Measurements from ENCODE around the gene ANKRD6. TPM values are rescaled to one million over a fixed set of nuclear protein-coding genes. Genes with fewer than 3 reads are reported as not detected.
A peak's percentile ranks its signal among the peaks of the same experiment; 100 is the strongest.

Gene ANKRD6
- total and polyA plus RNA-seq, 3 experiments from 2014 or later = 2.8 to 3.4 (median 3.0) TPM

DNA sequence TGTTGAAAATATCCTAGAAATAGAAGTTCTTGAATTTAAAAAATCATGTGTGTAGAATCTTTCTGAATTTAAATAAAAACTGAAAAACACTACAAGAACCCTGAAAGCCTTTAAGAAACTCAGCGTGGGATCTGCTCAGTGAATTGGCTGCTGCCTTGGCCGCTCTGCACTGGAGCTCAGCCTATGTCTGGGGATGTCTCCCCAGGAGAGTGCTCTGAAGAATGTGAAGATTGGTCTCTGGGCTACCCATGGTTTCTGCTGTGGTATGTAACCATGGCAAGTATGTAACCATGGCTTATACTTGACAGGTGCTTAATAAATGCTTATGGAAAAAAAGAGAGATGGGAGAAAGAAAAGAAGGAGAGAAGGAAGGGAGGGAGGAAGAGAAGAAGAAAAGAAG, 17.8 kb upstream of the ANKRD6 start:
- Mint-ChIP-seq H3K36me3 (peaks cover 0 to 8% (median 4%) of the 10 kb centered on the region in 3 donors), H3K4me3 (no peak overlapping the region), H3K27me3 (peaks cover 34 to 45% of the 10 kb centered on the region in 2 donors), H3K9me3 (no peaks in the 10 kb centered on the region), H3K27ac (no peak overlapping the region), H3K4me1 (peaks cover 10 to 21% (median 14%) of the 10 kb centered on the region in 3 donors)
- Histone ChIP-seq H3K27me3 (ENCODE audit: insufficient read depth, low read length, poor library complexity, severe bottlenecking) (peaks cover 4% of the 10 kb centered on the region), H3K9me3 (ENCODE audit: low read length) (no peaks in the 10 kb centered on the region), H3K4me3 (ENCODE audit: low read length) (no peak overlapping the region), H3K4me1 (ENCODE audit: insufficient read depth, low read length) (peaks cover 20% of the 10 kb centered on the region), H3K36me3 (ENCODE audit: insufficient read depth, low read length) (no peaks in the 10 kb centered on the region), H3K27ac (ENCODE audit: low read depth, low read length) (no peak overlapping the region)
- POLR2A ChIA-PET = no interaction called here
- CTCF ChIA-PET = interaction anchor here (1.4 to 1.9 kb wide), 2 partner anchors 17 to 43 kb away, joined by 6 to 7 read pairs; partner anchors contain the start of gene ANKRD6
- DNase-seq = no peak

DNA sequence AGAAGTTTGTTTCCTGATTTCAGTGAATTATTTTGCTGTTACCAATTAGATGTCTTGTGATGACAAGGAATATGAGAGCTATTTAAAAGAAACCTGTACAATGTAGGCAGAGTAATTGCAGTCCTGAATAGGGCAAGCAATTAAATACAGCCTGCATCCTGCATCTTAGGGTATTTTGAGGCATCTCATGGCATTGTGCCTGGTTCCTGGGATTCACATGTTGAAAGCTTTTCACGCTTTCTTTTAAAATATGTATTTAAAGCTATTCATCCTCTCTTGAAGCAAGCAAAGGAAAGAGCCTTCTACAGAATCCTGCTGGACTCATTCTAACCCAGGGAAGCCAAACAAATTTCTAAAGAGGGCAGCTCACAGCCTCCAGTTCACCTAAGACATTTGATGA, 16.2 kb upstream of the ANKRD6 start:
- CTCF ChIA-PET = interaction anchor here (1.4 to 1.9 kb wide), 4 partner anchors 14 to 45 kb away, joined by 4 to 7 read pairs (median 4); partner anchors contain the start of gene ANKRD6
- POLR2A ChIA-PET = no interaction called here

DNA sequence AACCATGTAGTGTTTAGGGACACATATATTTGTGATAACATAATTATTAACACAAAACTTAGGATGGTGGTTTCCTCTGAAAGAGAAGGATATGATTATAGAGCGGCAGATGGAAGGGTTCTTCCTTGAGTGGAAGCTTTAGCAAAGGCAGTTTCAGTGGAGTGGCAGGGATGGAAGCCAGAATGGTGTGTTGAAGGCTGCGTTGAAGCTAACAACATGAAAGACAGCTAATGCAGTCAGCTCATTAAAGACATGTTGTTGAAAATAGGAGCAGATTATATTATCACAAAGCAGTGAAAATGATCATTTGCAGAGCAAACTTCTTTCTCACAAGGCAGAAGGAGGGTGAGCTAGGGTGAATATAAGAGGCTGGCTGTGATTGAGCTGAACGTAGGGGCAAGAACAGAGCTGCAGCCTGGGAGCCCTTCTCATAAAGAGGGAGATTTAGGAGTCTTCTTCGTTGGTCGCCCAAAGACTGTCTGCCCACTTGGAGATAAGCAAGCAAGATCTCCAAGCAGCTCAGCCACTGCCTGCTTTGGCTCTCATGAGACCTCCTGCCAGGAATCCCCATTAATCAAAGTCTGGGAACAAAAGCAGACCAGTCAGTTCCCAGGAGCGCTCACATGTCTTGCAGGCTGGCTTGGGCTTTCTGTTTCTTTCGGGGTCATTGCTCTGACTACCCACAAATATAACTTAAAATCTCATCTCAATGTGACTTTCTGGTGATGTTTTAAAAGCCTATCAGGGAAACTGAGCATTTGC, 2.6 kb upstream of the ANKRD6 start:
- peaks cover 5 to 9% of the 10 kb centered on the region in 2 donors for H3K27me3 Mint-ChIP-seq
- H3K9me3 Mint-ChIP-seq = no peaks in the 10 kb centered on the region
- H3K4me1 Mint-ChIP-seq = peaks cover 19 to 25% (median 20%) of the 10 kb centered on the region in 3 donors
- H3K9me3 ChIP-seq (ENCODE audit: low read length) = no peaks in the 10 kb centered on the region
- DNase-seq = no peak
- no peaks in the 10 kb centered on the region for H3K27me3 ChIP-seq (ENCODE audit: insufficient read depth, low read length, poor library complexity, severe bottlenecking)
- no peak overlapping the region for H3K27ac Mint-ChIP-seq
- ChIA-PET CTCF (interaction anchor here (1.1 to 3.6 kb wide), 6 partner anchors 13 to 184 kb away, joined by 3 to 70 read pairs (median 4); no protein-coding TSS in a partner anchor), POLR2A (no interaction called here)
- no peak overlapping the region for H3K27ac ChIP-seq (ENCODE audit: low read depth, low read length)
- H3K4me3 Mint-ChIP-seq = peak overlapping the region in 1 of 7 donors; percentile 12
- H3K36me3 Mint-ChIP-seq = peaks cover 0 to 3% (median 0%) of the 10 kb centered on the region in 3 donors
- peaks cover 6% of the 10 kb centered on the region for H3K4me1 ChIP-seq (ENCODE audit: insufficient read depth, low read length)
- H3K36me3 ChIP-seq (ENCODE audit: insufficient read depth, low read length) = no peaks in the 10 kb centered on the region
- no peak overlapping the region for H3K4me3 ChIP-seq (ENCODE audit: low read length)

More for the DNA sequence above, 16.2 kb upstream of the ANKRD6 start:
- no peak overlapping the region for H3K27ac ChIP-seq (ENCODE audit: low read depth, low read length)
- no peak for DNase-seq
- Mint-ChIP-seq H3K4me3 (no peak overlapping the region), H3K4me1 (peaks cover 5 to 13% (median 10%) of the 10 kb centered on the region in 3 donors), H3K9me3 (no peaks in the 10 kb centered on the region), H3K36me3 (peaks cover 0 to 8% (median 2%) of the 10 kb centered on the region in 3 donors), H3K27me3 (peaks cover 32 to 50% of the 10 kb centered on the region in 2 donors), H3K27ac (no peak overlapping the region)
- peaks cover 11% of the 10 kb centered on the region for H3K4me1 ChIP-seq (ENCODE audit: insufficient read depth, low read length)
- no peaks in the 10 kb centered on the region for H3K36me3 ChIP-seq (ENCODE audit: insufficient read depth, low read length)
- H3K9me3 ChIP-seq (ENCODE audit: low read length) = no peaks in the 10 kb centered on the region
- peaks cover 4% of the 10 kb centered on the region for H3K27me3 ChIP-seq (ENCODE audit: insufficient read depth, low read length, poor library complexity, severe bottlenecking)
- no peak overlapping the region for H3K4me3 ChIP-seq (ENCODE audit: low read length)

DNA sequence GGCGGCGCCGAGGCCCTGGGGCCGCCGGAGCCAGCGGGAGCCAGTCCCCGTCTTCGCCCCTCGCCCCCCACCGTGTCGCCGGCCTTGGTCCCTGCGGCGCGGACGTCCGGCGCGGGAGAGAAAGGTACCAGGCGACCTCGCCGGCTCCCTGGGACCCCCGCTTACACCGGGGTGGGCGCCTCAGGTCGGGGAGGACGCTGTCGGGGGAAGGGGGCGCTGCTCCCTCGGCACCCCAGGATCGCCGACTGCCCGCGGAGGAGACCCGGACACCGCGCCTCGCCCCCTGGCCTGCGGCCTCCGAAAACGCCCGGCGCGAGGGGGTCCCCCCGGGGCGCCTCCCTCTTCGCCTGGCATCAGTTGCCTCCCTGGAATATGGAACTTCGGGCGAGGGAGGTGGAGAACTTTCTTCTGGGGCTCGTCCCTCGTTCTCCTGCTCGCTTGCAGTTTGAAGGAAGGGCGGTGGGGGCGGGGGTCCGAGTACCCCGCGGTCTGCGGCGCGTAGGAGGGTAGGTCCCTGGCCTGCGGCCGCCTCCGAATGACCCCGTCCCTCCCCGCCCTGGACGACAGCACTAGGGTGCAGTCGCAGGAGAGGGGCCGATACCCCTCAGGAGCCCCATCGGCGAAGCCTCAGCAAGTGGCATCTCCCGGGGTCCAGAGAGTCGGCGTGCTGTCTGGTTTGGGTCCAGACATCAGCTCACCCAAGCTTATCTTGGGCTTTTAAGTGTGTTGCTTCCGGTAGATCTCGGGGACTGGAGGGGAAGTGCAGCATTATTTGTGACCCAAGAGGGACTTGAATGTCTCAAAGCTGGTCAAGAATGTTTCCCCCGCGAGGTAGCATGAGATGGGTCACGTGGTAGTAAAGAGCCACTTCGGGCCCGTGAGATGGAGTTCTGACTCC, 549 bp downstream of the ANKRD6 start:
- Histone ChIP-seq H3K36me3 (ENCODE audit: insufficient read depth, low read length) (no peaks in the 10 kb centered on the region), H3K27ac (ENCODE audit: low read depth, low read length) (peak overlapping the region; percentile 24), H3K4me3 (ENCODE audit: low read length) (peak overlapping the region; percentile 62), H3K27me3 (ENCODE audit: insufficient read depth, low read length, poor library complexity, severe bottlenecking) (no peaks in the 10 kb centered on the region), H3K4me1 (ENCODE audit: insufficient read depth, low read length) (peaks cover 6% of the 10 kb centered on the region), H3K9me3 (ENCODE audit: low read length) (no peaks in the 10 kb centered on the region)
- POLR2A ChIA-PET = interaction anchor here (1.1 kb wide), 1 partner anchor 42 kb away, joined by 3 read pairs; no protein-coding TSS in a partner anchor
- Mint-ChIP-seq H3K27me3 (peaks cover 0 to 4% of the 10 kb centered on the region in 2 donors), H3K9me3 (no peaks in the 10 kb centered on the region), H3K4me3 (peak overlapping the region; percentile 83 to 95 (median 89)), H3K36me3 (peaks cover 0 to 3% (median 0%) of the 10 kb centered on the region in 3 donors), H3K27ac (peak overlapping the region in 7 of 8 donors; percentile 51 to 92 (median 83)), H3K4me1 (peaks cover 24 to 42% (median 24%) of the 10 kb centered on the region in 3 donors)
- peak; percentile 6 to 51 (median 17) for DNase-seq
- CTCF ChIA-PET = interaction anchor here (0.6 to 3.6 kb wide), 13 partner anchors 9 to 451 kb away, joined by 3 to 70 read pairs (median 4); partner anchors contain the start of genes LYRM2 and RRAGD

DNA sequence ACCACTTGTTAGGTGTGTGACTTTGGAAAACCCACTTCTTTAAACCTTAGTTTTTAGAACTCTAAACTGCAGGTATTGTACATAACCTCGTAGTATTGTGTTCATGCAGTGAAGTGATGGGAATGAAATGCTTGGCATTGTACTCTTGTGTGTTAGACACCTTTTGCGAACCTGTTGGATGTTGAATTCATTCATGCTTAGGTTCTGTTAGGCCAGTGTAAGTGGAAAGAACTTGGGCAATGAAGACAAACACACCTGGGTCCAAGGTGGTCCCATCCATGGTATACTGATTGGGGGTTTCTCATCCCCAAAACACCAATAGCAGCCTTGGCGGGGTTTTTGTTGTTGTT, 1.2 kb downstream of the ANKRD6 start:
- CTCF ChIA-PET = interaction anchor here (0.6 to 2.9 kb wide), 8 partner anchors 10 to 452 kb away, joined by 3 to 23 read pairs (median 4); no protein-coding TSS in a partner anchor
- H3K9me3 Mint-ChIP-seq = no peaks in the 10 kb centered on the region
- H3K27me3 ChIP-seq (ENCODE audit: insufficient read depth, low read length, poor library complexity, severe bottlenecking) = no peaks in the 10 kb centered on the region
- H3K27ac ChIP-seq (ENCODE audit: low read depth, low read length) = no peak overlapping the region
- H3K4me1 Mint-ChIP-seq = peaks cover 24 to 42% (median 24%) of the 10 kb centered on the region in 3 donors
- peak overlapping the region; percentile 83 to 95 (median 89) for H3K4me3 Mint-ChIP-seq
- peak overlapping the region in 7 of 8 donors; percentile 51 to 92 (median 83) for H3K27ac Mint-ChIP-seq
- no peaks in the 10 kb centered on the region for H3K9me3 ChIP-seq (ENCODE audit: low read length)
- peaks cover 0 to 2% of the 10 kb centered on the region in 2 donors for H3K27me3 Mint-ChIP-seq
- no peak for DNase-seq
- peaks cover 0 to 3% (median 0%) of the 10 kb centered on the region in 3 donors for H3K36me3 Mint-ChIP-seq
- POLR2A ChIA-PET = no interaction called here
- peaks cover 6% of the 10 kb centered on the region for H3K4me1 ChIP-seq (ENCODE audit: insufficient read depth, low read length)
- H3K36me3 ChIP-seq (ENCODE audit: insufficient read depth, low read length) = no peaks in the 10 kb centered on the region
- peak overlapping the region; percentile 62 for H3K4me3 ChIP-seq (ENCODE audit: low read length)

DNA sequence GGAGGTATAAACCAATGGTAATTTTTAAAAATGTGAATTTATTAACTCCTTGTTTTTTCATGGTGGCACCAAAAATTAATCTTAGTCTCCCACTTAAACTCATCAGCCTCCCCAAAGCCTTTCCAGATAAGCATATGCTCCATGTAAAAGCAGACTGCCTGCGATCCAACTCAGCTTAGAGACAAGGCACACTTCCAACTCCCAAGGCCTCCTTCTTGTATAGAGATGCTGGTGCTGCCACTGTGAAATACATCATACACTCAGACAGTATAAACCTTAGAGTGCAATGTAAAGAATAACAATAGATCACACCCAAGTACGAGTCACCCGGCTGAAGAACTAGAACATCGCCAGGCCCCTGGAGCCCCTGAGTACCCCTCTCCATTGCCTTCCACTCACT, 2.0 kb downstream of the ANKRD6 start:
- peak overlapping the region in 4 of 7 donors; percentile 37 to 93 (median 58) for H3K4me3 Mint-ChIP-seq
- ChIA-PET CTCF (interaction anchor here (1.2 to 2.9 kb wide), 3 partner anchors 11 to 174 kb away, joined by 3 to 23 read pairs (median 6); no protein-coding TSS in a partner anchor), POLR2A (no interaction called here)
- peaks cover 24 to 42% (median 24%) of the 10 kb centered on the region in 3 donors for H3K4me1 Mint-ChIP-seq
- peak overlapping the region in 5 of 8 donors; percentile 0 to 17 (median 12) for H3K27ac Mint-ChIP-seq
- Histone ChIP-seq H3K4me3 (ENCODE audit: low read length) (no peak overlapping the region), H3K27me3 (ENCODE audit: insufficient read depth, low read length, poor library complexity, severe bottlenecking) (no peaks in the 10 kb centered on the region), H3K4me1 (ENCODE audit: insufficient read depth, low read length) (peaks cover 6% of the 10 kb centered on the region), H3K9me3 (ENCODE audit: low read length) (no peaks in the 10 kb centered on the region), H3K36me3 (ENCODE audit: insufficient read depth, low read length) (no peaks in the 10 kb centered on the region), H3K27ac (ENCODE audit: low read depth, low read length) (no peak overlapping the region)
- no peaks in the 10 kb centered on the region for H3K27me3 Mint-ChIP-seq
- H3K36me3 Mint-ChIP-seq = peaks cover 0 to 3% (median 0%) of the 10 kb centered on the region in 3 donors
- DNase-seq = no peak
- no peaks in the 10 kb centered on the region for H3K9me3 Mint-ChIP-seq

DNA sequence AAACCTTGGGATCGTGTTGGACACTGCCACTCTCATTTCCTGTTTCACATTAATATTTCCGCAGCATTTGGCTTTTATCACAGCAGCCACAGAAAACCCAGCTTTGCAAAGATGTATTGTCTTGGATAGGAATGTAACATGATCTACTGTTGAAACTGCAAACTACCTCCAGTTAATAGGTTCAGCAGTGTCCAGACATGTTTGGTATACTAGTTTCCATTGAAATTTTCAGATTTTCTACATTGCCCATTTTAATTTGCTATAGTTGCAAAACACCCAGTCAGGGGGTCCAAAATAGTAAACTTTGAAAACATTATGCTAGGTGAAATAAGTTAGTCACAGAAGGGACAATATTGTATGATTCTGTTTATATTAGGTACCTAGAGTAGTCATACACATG, 3.3 kb downstream of the ANKRD6 start:
- Histone ChIP-seq H3K27ac (ENCODE audit: low read depth, low read length) (no peak overlapping the region), H3K27me3 (ENCODE audit: insufficient read depth, low read length, poor library complexity, severe bottlenecking) (no peaks in the 10 kb centered on the region), H3K4me3 (ENCODE audit: low read length) (no peak overlapping the region), H3K4me1 (ENCODE audit: insufficient read depth, low read length) (peaks cover 6% of the 10 kb centered on the region), H3K36me3 (ENCODE audit: insufficient read depth, low read length) (no peaks in the 10 kb centered on the region), H3K9me3 (ENCODE audit: low read length) (no peaks in the 10 kb centered on the region)
- Mint-ChIP-seq H3K27me3 (no peaks in the 10 kb centered on the region), H3K36me3 (peaks cover 0 to 3% (median 0%) of the 10 kb centered on the region in 3 donors), H3K4me1 (peaks cover 24 to 42% (median 24%) of the 10 kb centered on the region in 3 donors), H3K4me3 (peak overlapping the region in 1 of 7 donors; percentile 34), H3K27ac (peak overlapping the region in 3 of 8 donors; percentile 7 to 44 (median 15)), H3K9me3 (no peaks in the 10 kb centered on the region)
- ChIA-PET POLR2A (no interaction called here), CTCF (interaction anchor here (1.0 to 2.9 kb wide), 4 partner anchors 24 to 174 kb away, joined by 4 to 23 read pairs (median 10); partner anchors contain the start of gene RRAGD)
- no peak for DNase-seq

All from CD8-positive, alpha-beta memory T cell (primary cell).